HEK293 (cell line): ENCODE results near the gene SPDYE11.
"Not testable (repeated sequence)": the region's sequence is repeated elsewhere in the genome, so short reads cannot be mapped to it uniquely, and the experiment has no call there.

Experiments used
- CTCF ChIA-PET: fragments of 350-600 bp; formaldehyde crosslinking; extraction: SDS; loops from one replicate; lab custom pipeline; 2021; ENCODE audit warnings: antibody characterized with exemption; lab: Yijun Ruan, JAX
- POLR2A ChIA-PET: fragments of 300-600 bp; formaldehyde crosslinking; extraction: SDS; loops from one replicate; lab custom pipeline; 2020; ENCODE audit warnings: antibody characterized with exemption, inconsistent platforms; lab: Yijun Ruan, JAX
- H3K27ac ChIP-seq: fragments of 200-500 bp; sonication (Bioruptor generic); 2 replicates; pipeline ENCODE4 v1.5.1; 2014; ENCODE audit warnings: low read depth, low read length, control low read depth, inconsistent platforms; ENCODE audit errors: extremely low read depth
- H3K36me3 ChIP-seq, 2 experiments: fragments of 200-500 bp in 1 of 2; sonication (Bioruptor generic) in 1 of 2; 1 replicate in 1 of 2; 2 replicates in 1 of 2; pipeline ENCODE4 v1.5.1; 2014 to 2017; ENCODE audit warnings: inconsistent platforms in 2 of 2, low read length in 2 of 2; ENCODE audit not compliant: control insufficient read depth in 2 of 2, insufficient read depth in 1 of 2
- H3K4me1 ChIP-seq: fragments of 200-500 bp; sonication (Bioruptor generic); 2 replicates; pipeline ENCODE4 v1.5.1; 2014; ENCODE audit warnings: mild to moderate bottlenecking, low read length, inconsistent platforms; ENCODE audit not compliant: control insufficient read depth, insufficient read depth
- H3K4me3 ChIP-seq: 2 replicates; pipeline ENCODE4 v1.5.1; 2011; ENCODE audit warnings: low read depth, mild to moderate bottlenecking, control low read depth, low read length, moderate library complexity
- H3K9me3 ChIP-seq: fragments of 200-500 bp; sonication (Bioruptor generic); 2 replicates; pipeline ENCODE4 v1.5.1; 2014; ENCODE audit warnings: low read depth, low read length, inconsistent platforms; ENCODE audit not compliant: control insufficient read depth, insufficient read depth
- KLF1 ChIP-seq: fragments of 450-650 bp; formaldehyde crosslinking; IDR thresholded peaks from 2 replicates; pipeline ENCODE4 v1.5.1; 2016; ENCODE audit warnings: missing biosample characterization, missing genetic modification characterization
- KLF17 ChIP-seq: fragments of 450-650 bp; formaldehyde crosslinking; IDR thresholded peaks from 2 replicates; pipeline ENCODE4 v1.5.1; 2016; ENCODE audit warnings: missing biosample characterization, missing genetic modification characterization
- KLF8 ChIP-seq: fragments of 450-650 bp; formaldehyde crosslinking; IDR thresholded peaks from 2 replicates; pipeline ENCODE4 v1.5.1; 2016; ENCODE audit warnings: missing biosample characterization, missing genetic modification characterization
- SP2 ChIP-seq: fragments of 450-650 bp; formaldehyde crosslinking; IDR thresholded peaks from 2 replicates; pipeline ENCODE4 v1.5.1; 2016; ENCODE audit warnings: missing biosample characterization, missing genetic modification characterization
- ZBTB17 ChIP-seq: fragments of 450-650 bp; formaldehyde crosslinking; IDR thresholded peaks from 2 replicates; pipeline ENCODE4 v1.5.1; 2016; ENCODE audit warnings: missing biosample characterization, missing genetic modification characterization
- ZEB2 ChIP-seq: fragments of 450-650 bp; formaldehyde crosslinking; IDR thresholded peaks from 2 replicates; pipeline ENCODE4 v1.5.1; 2016; ENCODE audit warnings: missing biosample characterization, missing genetic modification characterization
- ZNF335 ChIP-seq: fragments of 450-650 bp; formaldehyde crosslinking; conservative IDR thresholded peaks from 2 replicates; pipeline ENCODE4 v1.5.1; 2016; ENCODE audit warnings: missing biosample characterization, missing genetic modification characterization
- ZNF561 ChIP-seq: fragments of 450-650 bp; IDR thresholded peaks from 2 replicates; pipeline ENCODE4 v1.5.1; 2018; ENCODE audit warnings: missing biosample characterization, missing genetic modification characterization, borderline replicate concordance
- ZNF600 ChIP-seq: fragments of 450-650 bp; formaldehyde crosslinking; IDR thresholded peaks from 2 replicates; pipeline ENCODE4 v1.5.1; 2016; ENCODE audit warnings: missing biosample characterization, missing genetic modification characterization
- ZXDB ChIP-seq: fragments of 450-650 bp; formaldehyde crosslinking; IDR thresholded peaks from 2 replicates; pipeline ENCODE4 v1.5.1; 2016; ENCODE audit warnings: missing biosample characterization, missing genetic modification characterization
- TF ChIP-seq, protein P1 (sequence below): fragments of 450-650 bp; formaldehyde crosslinking; conservative IDR thresholded peaks from 2 replicates; pipeline ENCODE4 v1.5.1; 2016; ENCODE audit warnings: low read depth, missing biosample characterization, missing genetic modification characterization
- TF ChIP-seq, protein P2 (sequence below): fragments of 450-650 bp; formaldehyde crosslinking; IDR thresholded peaks from 2 replicates; pipeline ENCODE4 v1.5.1; 2016; ENCODE audit warnings: missing biosample characterization, missing genetic modification characterization
- TF ChIP-seq, protein P3 (sequence below): fragments of 450-650 bp; formaldehyde crosslinking; optimal IDR thresholded peaks from 2 replicates; pipeline ENCODE3; 2016; ENCODE audit warnings: missing biosample characterization, mild to moderate bottlenecking, missing genetic modification characterization

The SPDYE11 gene

DNA sequence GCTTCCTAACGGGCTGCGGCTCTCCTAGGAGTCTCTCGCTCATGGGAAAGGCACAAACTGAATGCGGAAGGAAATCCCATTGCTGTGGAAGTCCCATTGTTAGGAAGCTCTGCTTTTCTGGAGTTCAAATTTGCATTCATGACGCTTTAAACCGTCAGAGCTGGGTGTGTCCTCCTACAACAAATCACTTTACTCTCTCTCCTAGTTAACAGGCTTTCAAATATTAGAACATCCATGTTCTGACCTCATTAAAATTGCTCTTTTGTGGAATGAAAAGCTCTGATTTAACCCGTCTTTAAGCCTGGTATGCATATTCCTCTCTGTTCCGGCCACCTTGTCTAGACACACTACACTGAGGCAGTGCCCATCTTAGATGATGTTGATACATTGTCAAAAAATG lies at the start of gene SPDYE11:
Gene SPDYE11 (minus strand): TSS at position 101 of the 400 bp plus-strand sequence. CDS start 1,800 bp downstream, outside the sequence.
- H3K4me3 ChIP-seq, H3K9me3 ChIP-seq, H3K36me3 ChIP-seq, H3K4me1 ChIP-seq, H3K27ac ChIP-seq, POLR2A ChIA-PET, CTCF ChIA-PET: not testable (repeated sequence)

DNA sequence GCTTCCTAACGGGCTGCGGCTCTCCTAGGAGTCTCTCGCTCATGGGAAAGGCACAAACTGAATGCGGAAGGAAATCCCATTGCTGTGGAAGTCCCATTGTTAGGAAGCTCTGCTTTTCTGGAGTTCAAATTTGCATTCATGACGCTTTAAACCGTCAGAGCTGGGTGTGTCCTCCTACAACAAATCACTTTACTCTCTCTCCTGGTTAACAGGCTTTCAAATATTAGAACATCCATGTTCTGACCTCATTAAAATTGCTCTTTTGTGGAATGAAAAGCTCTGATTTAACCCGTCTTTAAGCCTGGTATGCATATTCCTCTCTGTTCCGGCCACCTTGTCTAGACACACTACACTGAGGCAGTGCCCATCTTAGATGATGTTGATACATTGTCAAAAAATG lies 28.2 kb upstream of the SPDYE11 start, which contains the start of gene SPDYE9:
Gene SPDYE9 (minus strand): TSS at position 101 of the 400 bp plus-strand sequence. CDS start 1,800 bp downstream, outside the sequence.
- H3K4me3 ChIP-seq, H3K36me3 ChIP-seq, CTCF ChIA-PET, POLR2A ChIA-PET, H3K27ac ChIP-seq, H3K9me3 ChIP-seq, H3K4me1 ChIP-seq: not testable (repeated sequence)

DNA sequence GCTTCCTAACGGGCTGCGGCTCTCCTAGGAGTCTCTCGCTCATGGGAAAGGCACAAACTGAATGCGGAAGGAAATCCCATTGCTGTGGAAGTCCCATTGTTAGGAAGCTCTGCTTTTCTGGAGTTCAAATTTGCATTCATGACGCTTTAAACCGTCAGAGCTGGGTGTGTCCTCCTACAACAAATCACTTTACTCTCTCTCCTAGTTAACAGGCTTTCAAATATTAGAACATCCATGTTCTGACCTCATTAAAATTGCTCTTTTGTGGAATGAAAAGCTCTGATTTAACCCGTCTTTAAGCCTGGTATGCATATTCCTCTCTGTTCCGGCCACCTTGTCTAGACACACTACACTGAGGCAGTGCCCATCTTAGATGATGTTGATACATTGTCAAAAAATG lies 28.0 kb downstream of the SPDYE11 start, which contains the start of gene SPDYE8:
Gene SPDYE8 (minus strand): TSS at position 101 of the 400 bp plus-strand sequence. CDS start 1,800 bp downstream, outside the sequence.
- POLR2A ChIA-PET, H3K4me1 ChIP-seq, CTCF ChIA-PET, H3K27ac ChIP-seq, H3K36me3 ChIP-seq, H3K9me3 ChIP-seq, H3K4me3 ChIP-seq: not testable (repeated sequence)

DNA sequence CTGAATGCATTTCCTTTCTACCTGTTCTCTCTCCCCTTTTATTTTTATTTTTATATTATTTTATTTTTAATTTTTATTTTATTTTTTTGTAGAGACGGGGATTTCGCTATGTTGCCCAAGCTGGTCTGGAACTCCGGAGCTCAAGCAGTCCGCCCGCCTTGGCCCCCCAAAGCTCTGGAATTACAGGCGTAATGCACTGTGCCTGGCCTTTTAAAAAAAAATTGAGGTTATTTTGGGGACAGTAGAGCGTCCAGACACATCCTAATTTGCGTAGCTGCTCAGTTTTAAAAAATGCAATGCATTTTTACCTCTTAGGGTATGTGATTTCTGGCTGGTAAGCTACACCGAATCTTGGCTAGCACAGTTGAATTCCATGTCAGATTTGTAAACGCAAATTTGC lies 51.2 kb downstream of the SPDYE11 start:
- H3K9me3 ChIP-seq, H3K4me1 ChIP-seq, H3K36me3 ChIP-seq, CTCF ChIA-PET, POLR2A ChIA-PET, H3K27ac ChIP-seq: not testable (repeated sequence)
- H3K4me3 ChIP-seq, result peak overlapping the region; percentile 25

DNA sequence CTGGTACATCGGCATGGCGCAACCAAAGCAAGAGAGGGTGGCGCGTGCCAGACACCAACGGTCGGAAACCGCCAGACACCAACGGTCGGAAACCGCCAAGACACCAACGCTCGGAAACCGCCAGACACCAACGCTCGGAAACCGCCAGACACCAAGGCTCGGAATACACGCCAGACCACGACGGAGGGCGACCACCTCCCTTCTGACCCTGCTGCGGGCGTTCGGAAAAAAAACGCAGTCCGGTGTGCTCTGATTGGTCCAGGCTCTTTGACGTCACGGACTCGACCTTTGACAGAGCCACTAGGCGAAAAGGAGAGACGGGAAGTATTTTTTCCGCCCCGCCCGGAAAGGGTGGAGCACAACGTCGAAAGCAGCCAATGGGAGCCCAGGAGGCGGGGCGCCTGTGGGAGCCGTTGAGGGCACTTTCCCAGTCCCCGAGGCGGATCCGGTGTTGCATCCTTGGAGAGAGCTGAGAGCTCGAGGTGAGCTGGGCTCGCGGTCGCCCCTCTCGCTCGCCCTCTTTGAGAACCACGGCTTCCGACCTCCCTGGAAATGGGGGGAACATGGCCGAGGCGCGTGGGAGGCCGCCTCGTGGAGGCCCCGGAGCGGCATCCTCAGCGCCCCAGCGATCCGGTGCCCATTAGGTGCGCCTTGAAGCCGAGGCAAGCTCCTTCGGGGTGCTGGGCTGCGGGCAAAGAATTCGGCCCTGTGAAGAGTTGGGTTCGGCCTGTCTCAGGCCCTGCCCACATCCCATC lies 51.8 kb downstream of the SPDYE11 start:
- POLR2A ChIA-PET, result not testable (repeated sequence)
- TF ChIP-seq KLF17 (tag by site-specific recombination) (peak; percentile 55; the same call in 1 of the 2 replicates), KLF1 (tag by site-specific recombination) (peak; percentile 50; the same call in 1 of the 2 replicates), ZEB2 (tag by site-specific recombination) (peak; percentile 71; the same call in 1 of the 2 replicates), KLF8 (tag by site-specific recombination) (peak; percentile 72), ZBTB17 (tag by site-specific recombination) (peak; percentile 30; the same call in 1 of the 2 replicates), ZXDB (tag by site-specific recombination) (peak; percentile 43; the same call in 1 of the 2 replicates), ZNF600 (peak; percentile 80), ZNF561 (tag by site-specific recombination) (peak; percentile 83), ZNF335 (peak; percentile 66), SP2 (tag by site-specific recombination) (peak; percentile 93)
- TF ChIP-seq, protein P1, sequence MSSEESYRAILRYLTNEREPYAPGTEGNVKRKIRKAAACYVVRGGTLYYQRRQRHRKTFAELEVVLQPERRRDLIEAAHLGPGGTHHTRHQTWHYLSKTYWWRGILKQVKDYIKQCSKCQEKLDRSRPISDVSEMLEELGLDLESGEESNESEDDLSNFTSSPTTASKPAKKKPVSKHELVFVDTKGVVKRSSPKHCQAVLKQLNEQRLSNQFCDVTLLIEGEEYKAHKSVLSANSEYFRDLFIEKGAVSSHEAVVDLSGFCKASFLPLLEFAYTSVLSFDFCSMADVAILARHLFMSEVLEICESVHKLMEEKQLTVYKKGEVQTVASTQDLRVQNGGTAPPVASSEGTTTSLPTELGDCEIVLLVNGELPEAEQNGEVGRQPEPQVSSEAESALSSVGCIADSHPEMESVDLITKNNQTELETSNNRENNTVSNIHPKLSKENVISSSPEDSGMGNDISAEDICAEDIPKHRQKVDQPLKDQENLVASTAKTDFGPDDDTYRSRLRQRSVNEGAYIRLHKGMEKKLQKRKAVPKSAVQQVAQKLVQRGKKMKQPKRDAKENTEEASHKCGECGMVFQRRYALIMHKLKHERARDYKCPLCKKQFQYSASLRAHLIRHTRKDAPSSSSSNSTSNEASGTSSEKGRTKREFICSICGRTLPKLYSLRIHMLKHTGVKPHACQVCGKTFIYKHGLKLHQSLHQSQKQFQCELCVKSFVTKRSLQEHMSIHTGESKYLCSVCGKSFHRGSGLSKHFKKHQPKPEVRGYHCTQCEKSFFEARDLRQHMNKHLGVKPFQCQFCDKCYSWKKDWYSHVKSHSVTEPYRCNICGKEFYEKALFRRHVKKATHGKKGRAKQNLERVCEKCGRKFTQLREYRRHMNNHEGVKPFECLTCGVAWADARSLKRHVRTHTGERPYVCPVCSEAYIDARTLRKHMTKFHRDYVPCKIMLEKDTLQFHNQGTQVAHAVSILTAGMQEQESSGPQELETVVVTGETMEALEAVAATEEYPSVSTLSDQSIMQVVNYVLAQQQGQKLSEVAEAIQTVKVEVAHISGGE, result 0 out of 2 replicates have a peak, but pooled peaks have one; percentile 34
- TF ChIP-seq, protein P2, sequence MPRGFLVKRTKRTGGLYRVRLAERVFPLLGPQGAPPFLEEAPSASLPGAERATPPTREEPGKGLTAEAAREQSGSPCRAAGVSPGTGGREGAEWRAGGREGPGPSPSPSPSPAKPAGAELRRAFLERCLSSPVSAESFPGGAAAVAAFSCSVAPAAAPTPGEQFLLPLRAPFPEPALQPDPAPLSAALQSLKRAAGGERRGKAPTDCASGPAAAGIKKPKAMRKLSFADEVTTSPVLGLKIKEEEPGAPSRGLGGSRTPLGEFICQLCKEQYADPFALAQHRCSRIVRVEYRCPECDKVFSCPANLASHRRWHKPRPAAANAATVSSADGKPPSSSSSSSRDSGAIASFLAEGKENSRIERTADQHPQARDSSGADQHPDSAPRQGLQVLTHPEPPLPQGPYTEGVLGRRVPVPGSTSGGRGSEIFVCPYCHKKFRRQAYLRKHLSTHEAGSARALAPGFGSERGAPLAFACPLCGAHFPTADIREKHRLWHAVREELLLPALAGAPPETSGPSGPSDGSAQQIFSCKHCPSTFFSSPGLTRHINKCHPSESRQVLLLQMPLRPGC (tag by site-specific recombination), result 0 out of 2 replicates have a peak, but pooled peaks have one; percentile 18
- TF ChIP-seq, protein P3, sequence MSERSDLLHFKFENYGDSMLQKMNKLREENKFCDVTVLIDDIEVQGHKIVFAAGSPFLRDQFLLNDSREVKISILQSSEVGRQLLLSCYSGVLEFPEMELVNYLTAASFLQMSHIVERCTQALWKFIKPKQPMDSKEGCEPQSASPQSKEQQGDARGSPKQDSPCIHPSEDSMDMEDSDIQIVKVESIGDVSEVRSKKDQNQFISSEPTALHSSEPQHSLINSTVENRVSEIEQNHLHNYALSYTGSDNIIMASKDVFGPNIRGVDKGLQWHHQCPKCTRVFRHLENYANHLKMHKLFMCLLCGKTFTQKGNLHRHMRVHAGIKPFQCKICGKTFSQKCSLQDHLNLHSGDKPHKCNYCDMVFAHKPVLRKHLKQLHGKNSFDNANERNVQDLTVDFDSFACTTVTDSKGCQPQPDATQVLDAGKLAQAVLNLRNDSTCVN, result peak; percentile 50

More for the DNA sequence above, 51.8 kb downstream of the SPDYE11 start:
- H3K9me3 ChIP-seq, H3K36me3 ChIP-seq, CTCF ChIA-PET, H3K4me1 ChIP-seq: not testable (repeated sequence)
- peak overlapping the region; percentile 84 for H3K27ac ChIP-seq
- peak overlapping the region; percentile 66 for H3K4me3 ChIP-seq
